GM19238 (cell line): ENCODE measurements around the gene VGLL4.

Source experiments
- DNase-seq: peaks from one replicate; pipeline ENCODE4 v3.0.0; 2011; ENCODE audit warnings: low spot score; ENCODE audit not compliant: insufficient read length

VGLL4 gene

GRCh38 chr3:11552289-11553264 lies 91.1 kb downstream of the VGLL4 start:
- DNase-seq = no peak

- no peak for DNase-seq
These were observed 92.7 kb downstream of the VGLL4 start for GRCh38 chr3:11551036-11551435.

DNA sequence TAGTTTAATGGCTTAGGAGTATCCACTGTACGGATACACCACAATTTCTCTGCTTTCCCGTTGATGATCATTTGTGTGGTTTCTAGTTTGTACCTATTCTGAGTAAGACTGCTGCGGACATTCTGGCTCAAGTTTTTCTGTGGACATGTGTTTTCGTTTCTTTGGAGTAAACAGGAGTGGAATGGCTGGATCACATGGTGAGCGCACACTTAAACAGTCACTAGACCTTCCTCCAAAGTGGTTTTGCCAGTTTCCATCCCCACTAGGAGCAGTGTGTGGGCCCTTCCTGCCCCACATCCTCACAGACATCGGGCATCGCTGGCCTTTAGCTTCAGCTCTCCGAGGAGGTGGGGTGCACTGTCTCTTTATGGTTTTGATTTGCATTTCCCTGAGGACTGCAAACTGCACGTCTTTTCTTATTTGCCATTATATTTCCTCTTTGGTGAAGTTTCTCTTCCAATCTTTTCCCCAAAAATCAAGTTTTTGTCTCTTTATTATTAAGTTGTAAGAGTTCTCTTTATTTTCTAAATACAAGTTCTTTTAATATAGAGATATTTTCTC lies 94.1 kb downstream of the VGLL4 start:
- no peak for DNase-seq

DNA sequence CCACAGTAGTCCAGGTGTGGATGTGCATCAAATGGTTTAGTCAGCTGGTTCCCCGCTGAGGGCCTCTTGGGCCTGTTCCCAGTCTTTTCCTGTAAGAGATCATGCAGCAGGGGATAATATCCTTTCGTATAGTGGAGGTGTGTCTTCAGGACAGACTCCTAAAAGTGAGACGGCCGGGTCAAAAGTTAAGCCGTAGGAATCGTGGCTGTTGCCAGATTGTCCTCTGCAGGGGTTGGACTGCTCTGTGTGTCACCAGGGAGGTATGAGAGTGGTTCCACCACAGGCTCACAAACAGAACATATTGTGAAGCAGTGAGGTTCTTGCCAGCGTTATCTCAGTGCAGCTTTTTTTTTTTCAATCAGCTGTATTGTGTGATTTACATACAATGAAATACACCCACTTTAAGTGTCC lies 95.0 kb downstream of the VGLL4 start:
- no peak for DNase-seq

DNA sequence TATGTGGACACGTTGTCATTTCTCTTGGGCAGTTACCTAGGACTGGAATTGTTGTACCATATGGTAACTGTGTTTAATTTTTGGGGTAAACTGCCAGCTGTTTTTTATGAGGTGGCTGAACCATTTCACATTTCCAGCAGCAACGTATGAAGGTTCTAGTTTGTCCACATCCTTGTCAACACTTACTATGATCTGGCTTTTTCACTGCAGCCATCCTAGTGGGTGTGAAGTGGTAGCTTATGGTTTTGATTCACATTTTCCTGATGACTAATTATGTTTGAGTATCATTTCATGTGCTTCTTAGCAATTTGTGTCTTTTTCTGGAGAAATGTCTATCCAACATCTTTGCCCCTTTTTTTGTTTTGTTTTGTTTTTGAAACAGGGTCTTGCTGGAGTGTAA lies 96.2 kb downstream of the VGLL4 start:
- DNase-seq = no peak

GRCh38 chr3:11546657-11547302 lies 96.9 kb downstream of the VGLL4 start:
- DNase-seq = no peak

DNA sequence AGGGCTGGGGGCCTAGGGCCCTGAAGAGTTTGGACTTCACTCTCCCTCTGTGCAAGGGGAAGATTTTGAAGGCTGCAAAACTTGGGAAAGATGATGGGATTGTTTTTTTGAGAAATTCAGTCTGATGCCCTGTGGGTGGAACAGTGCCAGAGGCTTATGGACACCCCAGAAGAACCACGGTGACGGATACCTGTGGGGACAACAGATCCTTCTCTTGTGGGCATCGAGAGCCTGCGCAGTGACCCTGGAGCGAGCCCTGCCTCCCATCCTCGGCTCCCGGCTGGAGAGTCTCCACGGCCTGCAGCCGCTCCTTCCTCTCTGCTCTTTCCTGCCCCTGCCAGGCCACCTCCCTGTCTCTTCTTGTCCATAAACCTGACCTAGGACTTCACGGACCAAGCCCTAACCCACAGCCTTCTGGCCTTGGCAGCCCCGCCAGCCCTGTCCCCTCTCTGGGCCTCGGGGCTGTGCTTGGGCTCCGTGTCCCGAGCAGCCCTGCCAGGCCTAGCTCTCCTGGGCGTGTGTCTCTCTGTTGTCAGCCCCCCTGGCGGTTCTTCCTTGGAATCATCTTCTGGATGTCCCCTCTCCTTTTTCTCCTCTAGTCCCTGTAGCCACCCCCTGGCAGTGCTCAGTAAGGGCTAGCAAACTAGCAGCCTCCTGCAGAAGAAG lies 98.4 kb downstream of the VGLL4 start:
- no peak for DNase-seq

DNA sequence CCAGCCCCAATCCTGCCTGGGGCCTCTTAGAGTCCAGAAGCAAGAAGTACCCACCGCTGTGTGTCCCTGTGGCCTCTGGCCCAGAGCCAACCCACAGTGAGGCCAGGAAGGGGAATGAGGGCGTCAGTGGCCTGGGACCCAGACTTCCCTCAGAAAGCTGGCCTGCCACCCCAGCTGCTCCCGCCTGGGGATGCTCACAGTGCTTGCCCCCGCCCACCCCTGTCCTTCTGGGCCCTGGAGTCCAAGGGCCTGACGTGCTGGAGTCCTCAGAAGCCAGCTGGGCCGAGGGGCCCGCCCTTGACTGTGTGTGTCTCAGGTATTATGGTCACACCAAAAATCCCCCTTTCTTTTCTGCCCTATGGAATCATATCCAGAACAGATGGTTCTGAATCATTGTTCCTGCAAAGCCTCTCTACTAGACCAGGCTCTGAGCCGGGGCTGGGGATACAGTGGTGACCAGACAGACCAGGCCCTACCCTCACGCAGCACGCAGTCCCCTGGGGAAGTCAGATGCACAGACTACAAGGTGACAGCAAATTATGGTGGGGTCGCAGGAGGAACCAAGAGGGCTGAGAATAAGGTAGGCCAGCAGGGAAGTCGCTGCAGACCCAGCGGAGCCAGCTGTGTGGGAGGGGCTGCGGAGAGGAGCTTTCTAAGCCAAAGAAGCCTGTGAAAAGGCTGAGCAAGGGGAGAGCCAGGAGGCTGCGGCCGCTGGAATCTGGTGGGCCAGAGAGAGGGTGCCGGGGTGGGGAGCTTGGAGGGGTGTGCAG lies 99.1 kb downstream of the VGLL4 start:
- no peak for DNase-seq

GRCh38 chr3:11543948-11544387 lies 99.7 kb downstream of the VGLL4 start:
- DNase-seq = no peak

DNA sequence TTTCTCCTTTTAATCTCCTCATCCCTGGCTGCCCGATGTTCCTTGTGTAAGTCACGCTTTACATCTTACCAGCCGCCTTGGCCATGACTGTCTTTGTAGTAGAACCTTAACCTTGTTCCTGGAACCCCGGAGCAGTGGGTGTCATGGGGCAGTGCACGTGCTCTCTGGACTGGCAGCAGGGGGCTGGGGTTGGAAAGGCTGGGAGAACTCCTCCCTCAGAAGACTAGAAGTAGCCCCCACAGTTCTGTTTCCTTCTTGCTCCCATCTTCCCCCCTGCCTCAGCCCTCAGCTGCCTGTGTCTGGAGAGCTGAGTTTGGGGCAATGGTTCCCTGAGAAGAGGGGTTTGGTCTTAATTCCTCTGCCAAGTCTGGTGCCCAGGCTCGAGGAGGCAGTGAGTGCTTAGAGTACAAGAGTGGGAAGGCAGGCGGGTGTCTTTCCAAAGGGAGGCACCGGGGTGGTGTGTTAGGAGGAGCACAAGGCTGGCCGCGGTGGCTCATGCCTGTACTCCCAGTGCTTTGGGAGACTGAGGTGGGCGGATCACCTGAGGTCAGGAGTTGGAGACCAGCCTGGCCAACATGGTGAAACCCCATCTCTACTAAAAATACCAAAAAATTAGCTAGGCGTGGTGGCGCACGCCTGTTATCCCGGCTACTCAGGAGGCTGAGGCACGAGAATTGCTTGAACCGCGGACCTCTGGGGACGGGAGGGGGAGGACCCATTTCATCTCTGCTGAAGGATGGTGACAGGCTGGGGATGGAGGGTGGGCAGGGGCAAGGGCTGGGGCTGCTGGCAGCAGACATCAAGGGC lies 100.4 kb downstream of the VGLL4 start:
- no peak for DNase-seq

- no peak for DNase-seq
These were observed 101.2 kb downstream of the VGLL4 start for GRCh38 chr3:11542551-11542950.

DNA sequence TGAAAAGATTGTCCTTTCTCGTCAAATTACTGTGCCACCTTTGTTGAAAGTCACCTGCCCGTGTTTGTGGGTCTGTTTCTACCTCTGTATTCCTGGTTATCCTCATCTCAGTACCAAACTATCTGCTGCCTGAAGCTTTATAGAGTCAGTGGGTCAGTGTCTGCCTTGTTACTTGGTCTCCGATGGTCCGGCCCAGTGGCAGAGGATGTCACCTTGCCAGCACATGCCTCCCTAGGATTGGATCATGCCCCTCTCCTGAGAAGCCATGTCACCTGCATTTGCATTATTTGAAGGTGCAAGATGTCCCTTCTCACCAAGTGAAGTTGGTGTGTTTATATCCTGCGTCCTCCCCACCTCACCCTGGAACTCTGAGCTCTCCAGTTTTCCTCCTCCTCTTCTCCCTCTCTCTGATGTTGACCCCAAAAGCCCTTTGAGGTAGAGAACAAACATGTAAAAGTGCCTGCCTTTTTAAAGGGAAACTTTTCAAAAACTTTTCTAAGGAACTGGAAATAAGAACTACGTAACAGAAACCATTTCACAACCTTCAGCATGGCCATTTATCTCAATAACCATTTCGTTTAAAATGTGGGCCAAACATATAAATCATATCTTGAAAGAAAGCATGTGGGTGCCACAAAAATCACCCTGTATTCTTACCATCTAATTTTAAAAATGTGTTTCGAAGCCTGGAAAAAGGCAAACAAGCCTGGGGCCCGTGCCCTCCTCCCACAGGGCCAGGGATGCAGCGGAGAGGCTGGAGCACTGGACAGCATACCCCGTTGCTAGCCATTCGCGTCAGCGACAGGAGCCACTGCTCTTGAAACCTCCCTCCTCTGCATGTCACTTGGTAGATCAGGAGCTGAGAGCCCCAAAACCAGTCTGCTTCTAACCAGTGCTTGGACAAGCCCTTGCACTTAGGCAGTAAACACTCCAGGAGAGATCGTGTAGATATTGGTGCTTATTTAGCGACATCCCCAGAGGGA lies 102.1 kb downstream of the VGLL4 start:
- DNase-seq = no peak

GRCh38 chr3:11539677-11540076 lies 104.0 kb downstream of the VGLL4 start:
- DNase-seq = no peak

DNA sequence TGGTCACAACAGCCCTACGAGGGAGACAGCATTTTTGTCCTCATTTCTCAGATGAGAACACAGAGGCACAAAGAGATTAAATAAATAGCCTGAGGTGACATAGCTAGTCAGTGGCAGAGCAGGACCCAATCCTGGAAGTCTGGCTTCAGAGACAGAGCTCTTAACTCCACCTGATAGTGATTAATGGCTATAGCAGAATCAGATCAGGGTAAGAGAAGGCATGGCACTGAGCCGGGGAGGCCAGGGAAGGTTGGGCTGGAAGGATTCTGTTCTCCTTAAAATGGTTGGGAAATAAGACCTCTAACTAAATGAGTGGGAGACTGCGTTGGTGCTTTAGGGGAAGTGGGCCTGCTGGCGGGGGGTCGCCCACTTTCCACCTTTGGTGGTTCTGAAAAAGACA lies 104.5 kb downstream of the VGLL4 start:
- DNase-seq = no peak

GRCh38 chr3:11538581-11538980 lies 105.1 kb downstream of the VGLL4 start:
- no peak for DNase-seq

DNA sequence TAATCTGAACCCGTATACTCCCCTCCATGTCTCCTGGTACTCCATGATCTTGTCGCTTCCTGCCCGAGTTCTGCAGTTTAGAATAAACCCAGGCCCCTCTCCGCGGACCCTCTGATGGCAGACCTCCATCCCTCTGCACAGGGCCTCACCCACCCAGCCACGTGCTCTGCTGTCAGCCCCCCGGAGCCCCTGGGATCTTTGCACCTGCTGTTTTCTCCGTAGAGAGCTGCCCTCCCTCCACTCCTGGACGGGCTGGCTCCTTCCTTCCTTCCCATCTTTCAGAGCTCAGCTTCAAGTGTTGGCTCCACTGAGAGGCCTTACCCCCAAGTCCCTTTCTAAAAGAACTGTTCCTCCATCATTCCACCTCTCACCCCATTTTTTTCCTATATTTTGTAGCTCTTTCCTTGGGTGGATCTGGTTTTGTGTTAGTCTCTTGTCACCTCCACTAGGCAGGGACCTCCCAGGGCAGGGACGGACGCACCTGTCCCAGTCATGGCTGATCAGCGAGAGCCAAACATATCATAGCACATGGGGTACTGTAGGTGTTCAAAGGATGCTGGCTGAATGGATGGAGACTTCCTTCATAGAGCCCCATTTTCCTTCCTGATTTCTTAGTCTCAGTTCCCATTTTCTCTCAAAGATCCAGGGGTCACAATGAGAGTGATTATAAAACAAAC lies 106.6 kb downstream of the VGLL4 start:
- DNase-seq = no peak

- no peak for DNase-seq
These were observed 107.4 kb downstream of the VGLL4 start for GRCh38 chr3:11536132-11536935.
